GM18505 (cell line): ENCODE data around the gene TNKS1BP1.
"Not testable (repeated sequence)": the region's sequence is repeated elsewhere in the genome, so short reads cannot be mapped to it uniquely, and the experiment has no call there.

ENCODE experiments used
- ATAC-seq: cut with Tn5 transposase; IDR thresholded peaks from one replicate; pipeline ENCODE4 v1.9.1; 2021; ENCODE audit not compliant: unreplicated experiment
- POLR2A ChIP-seq: IDR thresholded peaks from 4 replicates; pipeline ENCODE4 v1.6.1; 2011; ENCODE audit warnings: borderline replicate concordance; ENCODE audit not compliant: insufficient read depth, insufficient read length; ENCODE audit errors: extremely low read depth

Gene TNKS1BP1

DNA sequence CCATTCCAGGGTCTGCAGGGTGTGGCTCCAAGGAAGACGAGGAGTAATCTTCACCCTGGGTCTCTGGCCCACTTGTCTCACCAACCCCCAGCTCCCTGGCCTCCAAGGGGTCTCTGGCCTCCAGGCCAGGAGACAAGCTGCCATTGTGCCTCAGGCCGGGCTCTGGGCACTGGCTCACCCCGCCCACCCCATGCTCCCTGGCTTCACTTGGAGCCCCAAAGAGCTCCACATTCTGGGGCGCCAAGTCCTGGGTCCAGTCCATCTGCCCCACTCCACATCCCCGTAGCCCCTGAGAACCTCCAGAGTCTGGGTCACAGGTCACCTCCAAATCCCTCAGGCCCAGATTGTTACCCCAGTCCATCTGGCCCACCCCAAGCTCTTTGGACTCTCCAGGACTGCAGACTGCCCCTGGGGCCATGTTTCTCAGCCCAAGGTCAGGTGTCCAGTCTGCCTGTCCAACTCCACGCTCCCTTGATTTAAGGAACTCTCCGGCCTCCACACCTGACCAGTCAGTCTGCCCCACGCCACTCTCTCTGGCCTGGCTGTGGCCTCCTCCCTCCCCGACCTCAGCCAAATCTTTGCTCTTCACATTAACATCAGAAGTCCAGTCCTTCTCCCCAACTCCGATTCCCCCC lies 16.2 kb downstream of the TNKS1BP1 start:
- ATAC-seq = no peak
- TF ChIP-seq POLR2A = no peak

- no peak for TF ChIP-seq POLR2A
- no peak for ATAC-seq
Measured at GRCh38 chr11:57307666-57308270, 17.0 kb downstream of the TNKS1BP1 start.

- ATAC-seq = no peak
- no peak for TF ChIP-seq POLR2A
Measured at GRCh38 chr11:57306940-57307565, 17.7 kb downstream of the TNKS1BP1 start.

DNA sequence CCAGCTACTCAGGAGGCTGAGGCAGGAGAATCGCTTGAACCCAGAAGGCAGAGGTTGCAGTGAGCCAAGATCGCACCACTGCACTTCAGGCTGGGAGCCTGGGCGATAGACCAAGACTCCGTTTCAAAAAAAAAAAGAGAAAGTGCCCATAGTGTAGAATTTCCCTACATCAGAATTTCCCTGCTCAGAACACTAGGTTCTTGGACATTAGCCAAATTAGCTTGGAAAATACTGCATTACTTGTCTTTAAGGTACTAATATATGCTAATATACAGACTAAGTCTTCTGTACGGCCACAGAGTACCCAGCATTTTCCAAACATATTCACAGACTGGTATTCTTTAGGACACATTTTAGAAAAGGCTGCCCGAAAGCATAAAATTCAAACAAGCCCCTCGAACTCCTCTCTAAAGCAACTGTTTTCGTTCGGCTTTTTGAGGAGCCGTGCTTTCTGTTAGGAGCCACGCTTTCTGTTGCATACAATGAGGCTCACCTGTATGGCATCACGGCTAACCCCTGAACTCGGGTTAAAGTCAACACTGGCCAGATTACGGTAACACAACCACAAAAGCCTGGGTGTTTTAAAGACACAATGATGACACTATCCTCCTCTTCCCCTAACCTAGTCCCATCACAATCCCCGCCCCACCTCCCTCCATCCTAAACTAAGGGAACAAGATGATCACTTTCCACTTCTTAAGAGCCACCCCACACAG lies 18.4 kb downstream of the TNKS1BP1 start:
- TF ChIP-seq POLR2A = no peak
- ATAC-seq = no peak

DNA sequence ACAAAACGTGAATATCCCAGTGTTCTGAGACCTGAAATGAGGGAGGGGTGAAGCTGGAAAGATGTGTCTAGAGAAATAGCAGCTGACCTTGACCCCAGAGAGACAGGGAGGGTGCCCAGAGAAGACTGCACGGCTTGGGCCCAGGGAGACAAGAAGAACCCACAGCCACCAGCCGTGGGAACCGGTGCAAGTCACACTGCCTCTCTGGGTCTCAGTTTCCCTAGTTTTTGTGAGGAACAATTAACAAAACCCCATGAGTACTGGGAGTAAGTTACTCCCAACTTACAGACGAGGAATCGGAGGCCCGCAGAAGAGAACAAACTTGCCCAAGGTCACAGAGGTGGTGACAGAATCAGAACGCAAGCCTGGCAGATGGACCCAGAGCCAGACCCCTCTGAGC lies 19.2 kb downstream of the TNKS1BP1 start:
- ATAC-seq = no peak
- TF ChIP-seq POLR2A = no peak

DNA sequence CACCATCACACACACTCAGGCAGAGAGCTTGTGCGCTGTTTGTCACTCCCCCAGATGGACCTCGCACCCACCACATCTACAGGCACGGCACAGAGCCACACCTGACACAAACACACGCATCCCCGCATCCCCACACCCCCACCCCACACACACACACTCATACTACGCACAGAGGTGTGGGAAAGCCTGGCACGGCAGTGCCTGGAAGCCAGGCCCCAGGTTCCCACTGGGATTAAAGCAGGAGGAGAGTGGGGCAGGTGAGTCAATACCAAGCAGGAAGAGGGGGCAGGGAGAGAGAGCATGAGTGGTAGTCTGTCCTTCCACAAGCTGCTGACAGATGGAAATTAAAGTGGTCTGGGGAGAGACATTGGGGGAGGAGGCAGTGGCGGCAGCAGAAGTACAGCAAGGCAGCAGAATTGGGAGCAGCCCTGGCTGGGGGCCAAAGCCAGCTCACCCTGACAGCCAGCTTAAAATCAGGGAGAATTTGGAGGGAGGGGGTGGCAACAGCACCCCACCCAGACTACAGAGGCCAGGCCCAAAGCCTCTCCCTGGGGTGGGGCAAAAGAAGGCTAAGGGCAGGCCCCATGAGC lies 20.7 kb downstream of the TNKS1BP1 start:
- no peak for TF ChIP-seq POLR2A
- no peak for ATAC-seq

GRCh38 chr11:57303280-57303989 lies 21.3 kb downstream of the TNKS1BP1 start:
- TF ChIP-seq POLR2A = no peak
- ATAC-seq = no peak

DNA sequence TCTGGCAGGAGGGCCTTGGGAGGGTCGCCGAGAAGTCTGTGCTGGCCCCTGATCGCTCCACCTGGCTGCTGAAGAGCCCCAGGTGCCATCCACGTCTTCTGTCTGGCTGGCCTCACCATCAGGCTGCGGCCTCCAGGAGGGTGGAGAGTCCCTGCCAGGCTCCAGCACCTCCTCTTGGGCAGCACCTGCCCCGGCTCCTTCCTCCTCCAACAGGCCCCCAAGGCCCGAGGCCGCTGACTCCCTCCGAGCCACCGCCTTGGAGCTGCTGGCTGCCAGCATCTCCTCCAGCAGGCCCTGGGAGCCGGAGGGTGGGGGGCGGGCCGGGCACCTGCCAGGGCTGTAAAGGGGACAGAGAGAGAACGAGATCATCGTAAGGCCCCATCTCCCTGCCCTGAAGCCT lies 22.3 kb downstream of the TNKS1BP1 start:
- TF ChIP-seq POLR2A = no peak
- ATAC-seq = no peak

DNA sequence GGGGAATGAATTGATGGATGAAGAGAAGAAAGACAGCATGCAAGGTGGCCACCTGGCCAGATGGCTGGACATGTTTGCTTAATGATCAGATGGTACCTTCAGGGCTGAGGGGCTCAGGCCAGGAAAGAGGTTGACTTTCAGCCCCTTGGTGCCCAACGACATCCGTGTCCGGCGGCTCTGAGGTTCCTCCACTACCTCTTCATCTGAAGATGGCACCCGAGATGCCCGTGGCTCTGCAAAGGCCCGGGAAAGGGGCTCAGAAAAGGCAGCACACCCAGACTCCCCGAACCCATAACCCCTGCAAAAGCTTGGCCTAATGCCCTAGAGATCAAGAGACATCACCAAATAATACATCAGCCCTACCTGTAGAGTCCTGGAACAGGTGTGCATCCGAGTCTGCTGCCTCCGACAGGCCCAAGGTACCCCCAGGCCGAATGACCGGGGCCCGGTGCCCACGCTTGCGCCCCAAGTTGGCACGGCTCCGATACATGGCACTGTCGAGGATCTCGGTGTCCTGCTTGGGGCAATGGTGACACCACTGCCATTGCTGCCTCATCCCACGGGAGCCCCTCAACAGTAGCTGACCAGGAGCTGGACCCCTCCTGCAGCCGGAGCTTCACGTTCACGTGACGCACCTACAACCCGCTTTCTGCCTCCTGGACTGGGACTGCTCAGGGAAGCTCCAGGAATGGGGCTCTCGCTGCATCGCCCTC lies 22.9 kb downstream of the TNKS1BP1 start:
- TF ChIP-seq POLR2A = no peak
- ATAC-seq = no peak

GRCh38 chr11:57300785-57301184 lies 24.0 kb downstream of the TNKS1BP1 start:
- no peak for TF ChIP-seq POLR2A
- no peak for ATAC-seq

DNA sequence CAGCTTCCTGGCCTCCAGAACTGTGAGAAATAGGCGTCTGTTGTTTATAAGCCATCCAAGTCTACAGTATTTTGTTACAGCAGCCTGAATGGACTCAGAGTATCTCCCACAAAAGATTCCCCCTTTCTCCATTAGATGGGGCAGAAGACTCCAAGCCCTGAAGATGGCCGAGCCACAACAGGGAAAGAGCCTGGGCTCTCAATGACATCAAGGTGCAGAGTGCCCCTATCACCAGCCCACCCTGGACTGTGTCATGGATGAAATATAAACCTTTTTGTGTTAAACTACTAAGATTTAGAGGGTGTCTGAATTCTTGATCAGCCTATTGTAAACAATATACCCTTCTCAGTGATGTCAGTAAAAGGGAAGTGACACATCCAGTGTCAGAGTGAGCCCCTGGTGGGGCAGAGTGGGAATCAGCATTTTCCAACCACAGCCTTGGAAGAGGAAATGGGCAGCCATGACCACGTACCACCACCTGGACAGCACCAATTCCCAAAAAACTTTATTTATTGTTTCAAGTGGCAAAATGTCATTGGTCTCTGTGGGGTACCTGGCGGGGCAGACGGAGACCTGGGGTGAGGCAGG lies 25.5 kb downstream of the TNKS1BP1 start:
- no peak for TF ChIP-seq POLR2A
- ATAC-seq = no peak

DNA sequence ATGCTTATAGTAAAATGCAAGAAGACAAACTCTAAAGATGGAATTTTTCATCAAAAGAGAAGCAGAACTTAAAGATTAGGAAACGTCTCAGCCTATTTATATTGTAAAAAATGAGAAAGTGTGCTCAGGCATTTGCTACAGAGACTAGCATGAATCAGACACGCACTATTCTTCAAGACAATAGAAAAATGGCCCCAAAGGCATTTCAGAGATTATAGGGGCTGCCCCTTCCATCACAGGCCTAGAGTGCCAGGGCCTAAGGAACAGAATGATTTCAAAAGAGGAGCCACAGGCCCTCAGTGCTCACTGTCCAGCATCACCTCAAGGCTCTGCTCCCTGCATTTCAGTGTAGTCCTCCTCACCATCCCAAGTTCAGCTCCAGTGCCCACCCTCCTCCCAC lies 27.5 kb downstream of the TNKS1BP1 start:
- no peak for ATAC-seq
- TF ChIP-seq POLR2A = no peak

DNA sequence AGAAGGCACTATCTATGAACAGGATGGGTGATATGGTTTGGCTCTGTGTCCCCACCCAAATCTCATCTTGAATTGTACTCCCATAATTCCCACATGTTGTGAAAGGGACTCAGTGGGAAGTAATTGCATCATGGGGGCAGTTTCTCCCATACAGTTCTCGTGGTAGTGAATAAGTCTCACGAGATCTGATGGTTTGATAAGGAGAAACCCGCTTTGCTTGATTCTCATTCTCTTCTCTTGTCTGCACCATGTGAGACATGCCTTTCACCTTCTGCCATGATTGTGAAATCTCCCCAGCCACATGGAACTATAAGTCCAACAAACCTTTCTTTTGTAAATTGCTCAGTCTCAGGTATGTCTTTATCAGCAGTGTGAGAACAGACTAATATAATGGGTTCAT lies 28.5 kb downstream of the TNKS1BP1 start:
- not testable (repeated sequence) for ATAC-seq
